Endothelial cell (in vitro differentiated cells): Measurements from ENCODE around the gene VEGFB. TPM values are rescaled to one million over a fixed set of nuclear protein-coding genes. Genes with fewer than 3 reads are reported as not detected.

Experiments used
- DNase-seq: peaks from one replicate; pipeline ENCODE4 v3.0.0; 2021; ENCODE audit warnings: low spot score
- H3K27ac Mint-ChIP-seq: one replicate; pipeline ENCODE4 v1.8.0; 2021; ENCODE audit warnings: mixed read lengths, inconsistent platforms; ENCODE audit not compliant: unreplicated experiment
- H3K27me3 Mint-ChIP-seq: one replicate; pipeline ENCODE4 v1.8.0; 2021; ENCODE audit warnings: mild to moderate bottlenecking, moderate library complexity, mixed read lengths, inconsistent platforms; ENCODE audit not compliant: unreplicated experiment
- H3K36me3 Mint-ChIP-seq: one replicate; pipeline ENCODE4 v1.8.0; 2021; ENCODE audit warnings: mild to moderate bottlenecking, low read depth, mixed read lengths, inconsistent platforms; ENCODE audit not compliant: unreplicated experiment
- H3K4me1 Mint-ChIP-seq: one replicate; pipeline ENCODE4 v1.8.0; 2021; ENCODE audit warnings: mild to moderate bottlenecking, mixed read lengths, inconsistent platforms; ENCODE audit not compliant: unreplicated experiment
- H3K4me3 Mint-ChIP-seq: one replicate; pipeline ENCODE4 v1.8.0; 2021; ENCODE audit warnings: mild to moderate bottlenecking, mixed read lengths, inconsistent platforms; ENCODE audit not compliant: unreplicated experiment
- H3K9me3 Mint-ChIP-seq: one replicate; pipeline ENCODE4 v1.8.0; 2021; ENCODE audit warnings: mixed read lengths, inconsistent platforms; ENCODE audit not compliant: unreplicated experiment
- CTCF ChIP-seq: fragments of 200-600 bp; sonication (generic); IDR thresholded peaks from one replicate; pipeline ENCODE4 v1.5.0; 2021; ENCODE audit warnings: antibody characterized with exemption; ENCODE audit not compliant: unreplicated experiment
- total RNA-seq: library from RNA; stranded (reverse); fragmentation: NEBNext Ultra II Directional; extraction: Animal tissue kit (Norgen Biotek cat#: 25700); gene quantifications from one replicate; pipeline ENCODE4 v1.2.1, GENCODE V29; 2021; ENCODE audit not compliant: unreplicated experiment

The VEGFB gene
- total RNA-seq, 1 donor from 2014 or later = 11.5 TPM

GRCh38 chr11:64207256-64208085, 26.9 kb upstream of the VEGFB start:
- no peak for TF ChIP-seq CTCF
- H3K36me3 Mint-ChIP-seq = peaks cover 19% of the 10 kb centered on the region
- H3K4me3 Mint-ChIP-seq = no peak overlapping the region
- no peak for DNase-seq
- H3K4me1 Mint-ChIP-seq = peaks cover 33% of the 10 kb centered on the region
- peaks cover 7% of the 10 kb centered on the region for H3K27me3 Mint-ChIP-seq
- peak overlapping the region; percentile 36 for H3K27ac Mint-ChIP-seq
- H3K9me3 Mint-ChIP-seq = no peaks in the 10 kb centered on the region

DNA sequence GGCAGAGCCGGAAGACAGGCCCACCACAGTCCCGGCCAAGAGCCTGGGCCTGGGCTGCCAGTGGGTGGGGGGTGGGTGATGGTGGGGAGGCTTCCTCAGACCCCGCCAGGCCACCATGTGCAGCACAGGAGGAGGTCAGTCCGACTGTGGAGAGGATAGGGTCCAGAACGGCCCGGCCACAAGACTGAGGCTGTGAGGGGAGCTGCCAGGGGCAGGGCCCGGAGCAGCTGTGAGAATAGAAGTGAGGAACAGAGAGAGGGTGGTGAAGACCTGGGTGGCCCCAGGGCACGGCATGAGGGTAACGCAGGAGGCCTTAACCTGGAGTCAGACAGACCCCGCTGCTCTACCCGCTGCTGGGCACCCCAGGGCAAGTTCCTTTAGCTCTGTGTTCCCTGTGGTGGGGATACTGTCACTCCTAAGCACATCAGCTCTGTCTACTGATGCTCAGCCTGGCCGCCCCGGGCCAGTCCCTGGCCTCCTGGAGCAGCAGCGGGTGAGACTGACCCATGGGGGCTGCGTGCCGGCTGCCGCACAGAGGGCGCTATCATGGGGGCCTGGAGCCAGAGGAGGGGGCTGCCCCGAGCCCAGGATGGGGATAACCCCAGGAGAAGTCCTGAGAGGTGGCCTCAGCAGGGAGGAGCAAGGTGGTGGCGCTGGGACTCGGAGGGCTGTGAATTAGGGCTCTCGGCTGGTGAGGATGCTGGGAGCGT, 26.1 kb upstream of the VEGFB start:
- Mint-ChIP-seq H3K4me1 (peaks cover 32% of the 10 kb centered on the region), H3K27ac (no peak overlapping the region), H3K27me3 (peaks cover 8% of the 10 kb centered on the region), H3K4me3 (no peak overlapping the region), H3K9me3 (no peaks in the 10 kb centered on the region), H3K36me3 (peaks cover 20% of the 10 kb centered on the region)
- no peak for DNase-seq
- no peak for TF ChIP-seq CTCF

DNA sequence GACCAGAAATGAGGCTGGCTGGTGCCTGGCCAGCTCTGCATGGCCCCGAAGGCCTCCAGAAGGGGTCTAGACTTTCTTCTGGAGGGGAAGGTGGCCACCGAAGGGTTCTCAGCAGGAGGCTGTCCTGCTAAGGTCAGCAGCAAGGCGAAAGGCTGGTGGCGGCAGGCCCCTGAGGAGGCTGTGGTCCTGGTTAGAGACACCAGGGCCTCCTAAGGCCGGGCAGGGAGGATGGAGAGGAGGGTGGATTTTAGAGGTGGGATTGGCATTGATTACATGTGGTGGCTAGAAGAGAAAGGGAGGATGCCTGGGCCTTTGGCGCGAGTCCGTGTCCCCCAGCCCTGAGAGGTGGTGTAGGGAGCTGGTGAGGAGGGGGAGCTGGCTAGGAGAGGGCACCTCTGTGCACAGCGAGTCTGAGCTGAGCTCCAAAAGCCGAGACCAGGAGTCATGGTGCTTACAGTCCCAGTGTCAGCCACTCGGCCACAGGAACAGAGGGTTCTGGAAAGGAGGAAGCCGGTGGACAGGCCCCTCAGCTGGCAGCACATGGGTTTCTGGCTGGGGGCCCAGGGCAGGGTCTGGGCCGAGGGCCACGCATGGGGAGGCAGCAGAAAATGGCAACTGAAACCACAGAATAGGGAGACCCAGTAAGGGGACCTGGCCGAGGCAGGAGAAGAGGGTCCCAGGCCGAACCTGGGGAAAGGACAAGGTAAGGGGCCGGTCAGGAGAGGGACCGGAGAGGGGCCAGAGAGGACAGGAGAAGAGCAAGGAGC, 25.4 kb upstream of the VEGFB start:
- H3K27me3 Mint-ChIP-seq = peaks cover 7% of the 10 kb centered on the region
- H3K36me3 Mint-ChIP-seq = peaks cover 15% of the 10 kb centered on the region
- TF ChIP-seq CTCF = no peak
- peak overlapping the region; percentile 48 for H3K27ac Mint-ChIP-seq
- peaks cover 28% of the 10 kb centered on the region for H3K4me1 Mint-ChIP-seq
- no peak overlapping the region for H3K4me3 Mint-ChIP-seq
- H3K9me3 Mint-ChIP-seq = no peaks in the 10 kb centered on the region
- DNase-seq = no peak

DNA sequence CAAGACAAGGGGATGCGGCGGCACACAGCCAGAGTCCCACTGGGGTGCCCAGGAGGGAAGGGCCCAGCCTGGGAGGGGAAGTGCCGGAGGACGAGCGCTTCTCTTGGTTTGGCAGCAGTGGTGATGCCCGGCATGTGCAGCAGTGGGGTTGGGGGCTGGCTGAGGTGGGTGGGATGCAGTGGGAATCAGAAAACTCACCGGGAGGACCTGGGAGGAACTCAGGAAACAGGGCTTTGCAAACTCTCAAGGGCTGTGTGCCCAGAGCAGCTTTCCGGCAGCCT, 24.9 kb upstream of the VEGFB start:
- Mint-ChIP-seq H3K36me3 (peaks cover 9% of the 10 kb centered on the region), H3K9me3 (no peaks in the 10 kb centered on the region), H3K4me1 (peaks cover 22% of the 10 kb centered on the region), H3K27ac (no peak overlapping the region), H3K4me3 (no peak overlapping the region), H3K27me3 (peaks cover 7% of the 10 kb centered on the region)
- DNase-seq = no peak
- TF ChIP-seq CTCF = no peak
